B cell (primary cell): ENCODE data around the gene CDIP1. TPM values are rescaled to one million over a fixed set of nuclear protein-coding genes. Genes with fewer than 3 reads are reported as not detected.

ENCODE experiments used
- ATAC-seq: fragments of 200-7000 bp; cut with Tn5 transposase; one replicate; pipeline ENCODE4 v1.10.0; 2021; ENCODE audit warnings: low read depth, mild to moderate bottlenecking, moderate number of reproducible peaks, moderate library complexity
- CTCF ChIA-PET: fragments of 350-600 bp; sonication (Branson Sonifier 250); formaldehyde crosslinking; loops from one replicate; lab custom pipeline; 2021; ENCODE audit warnings: antibody characterized with exemption, inconsistent platforms; lab: Charles Lee
- POLR2A ChIA-PET: fragments of 350-600 bp; sonication (Branson Sonifier 250); formaldehyde crosslinking; loops from one replicate; lab custom pipeline; 2021; ENCODE audit warnings: antibody characterized with exemption; lab: Charles Lee
- DNase-seq: peaks from one replicate; pipeline ENCODE4 v3.0.0; 2013
- H2AFZ ChIP-seq: 2 replicates; pipeline ENCODE4 v1.6.1; 2012; ENCODE audit warnings: mild to moderate bottlenecking, low read depth, low read length; ENCODE audit not compliant: insufficient read depth, poor library complexity, severe bottlenecking
- H3K27ac ChIP-seq, 2 donors: 1 replicate in 1 of 2; 2 replicates in 1 of 2; pipeline ENCODE4 v1.5.1; 2012 to 2013; ENCODE audit warnings: low read length in 2 of 2, mild to moderate bottlenecking in 2 of 2, moderate library complexity in 1 of 2
- H3K27me3 ChIP-seq, 4 experiments: fragments of 200-600 bp in 1 of 4; sonication (generic) in 1 of 4; replicated peaks in 1 of 4; 1 replicate in 2 of 4; 2 replicates in 2 of 4; pipeline versions ENCODE4 v1.6.1 to v1.7.0; 2013 to 2016; ENCODE audit warnings: low read length in 3 of 4, mild to moderate bottlenecking in 2 of 4, mixed read lengths in 1 of 4, moderate library complexity in 1 of 4; ENCODE audit not compliant: insufficient read depth in 4 of 4, control insufficient read depth in 3 of 4; ENCODE audit errors: control extremely low read depth in 1 of 4
- H3K36me3 ChIP-seq, 2 experiments: replicated peaks in 1 of 2; 1 replicate in 1 of 2; 2 replicates in 1 of 2; pipeline versions ENCODE4 v1.6.1 to v1.7.1; 2013; ENCODE audit warnings: low read length in 1 of 2; ENCODE audit not compliant: insufficient read depth in 2 of 2, control insufficient read depth in 1 of 2; ENCODE audit errors: control extremely low read depth in 1 of 2, extremely low read depth in 1 of 2
- H3K4me1 ChIP-seq, 2 donors: fragments of 200-600 bp in 1 of 2; sonication (generic) in 1 of 2; 1 replicate in 1 of 2; 2 replicates in 1 of 2; pipeline versions ENCODE4 v1.5.1 to v1.6.1; 2013 to 2017; ENCODE audit warnings: low read length in 2 of 2; ENCODE audit not compliant: control insufficient read depth in 2 of 2, insufficient read depth in 2 of 2
- H3K4me2 ChIP-seq: replicated peaks from 2 replicates; pipeline ENCODE3; 2012; ENCODE audit warnings: mild to moderate bottlenecking, low read depth, low read length; ENCODE audit not compliant: poor library complexity, severe bottlenecking
- H3K4me3 ChIP-seq, 5 experiments: fragments of 200-600 bp in 1 of 5; sonication (generic) in 1 of 5; 1 replicate in 3 of 5; 2 replicates in 2 of 5; pipeline versions ENCODE4 v1.5.1 to v1.7.0; 2011 to 2016; ENCODE audit warnings: low read length in 4 of 5, mild to moderate bottlenecking in 4 of 5, low read depth in 2 of 5, control low read depth in 1 of 5, moderate library complexity in 1 of 5; ENCODE audit not compliant: insufficient read depth in 1 of 5; ENCODE audit errors: control extremely low read depth in 1 of 5, extremely low read depth in 1 of 5
- H3K79me2 ChIP-seq: fragments of 200-600 bp; sonication (generic); one replicate; pipeline ENCODE4 v1.6.0; 2016; ENCODE audit warnings: low read length; ENCODE audit not compliant: control insufficient read depth, insufficient read depth
- H3K9ac ChIP-seq: fragments of 200-600 bp; sonication (generic); 2 replicates; pipeline ENCODE4 v1.6.1; 2017; ENCODE audit warnings: mild to moderate bottlenecking, low read length, moderate library complexity
- H3K9me3 ChIP-seq, 3 donors: one replicate each; pipeline versions ENCODE4 v1.6.1 to v1.7.1; 2013; ENCODE audit warnings: low read length in 2 of 3; ENCODE audit not compliant: control insufficient read depth in 2 of 3, insufficient read depth in 1 of 3; ENCODE audit errors: control extremely low read depth in 1 of 3
- H4K20me1 ChIP-seq: 2 replicates; pipeline ENCODE4 v1.6.0; 2012; ENCODE audit warnings: mild to moderate bottlenecking, low read length; ENCODE audit not compliant: insufficient read depth, control insufficient read depth, poor library complexity, severe bottlenecking
- H3K27ac Mint-ChIP-seq: one replicate; pipeline ENCODE4 v1.8.0; 2021; ENCODE audit warnings: mixed read lengths
- H3K27me3 Mint-ChIP-seq: one replicate; pipeline ENCODE4 v1.8.0; 2021; ENCODE audit warnings: mixed read lengths
- H3K4me1 Mint-ChIP-seq: one replicate; pipeline ENCODE4 v1.8.0; 2021; ENCODE audit warnings: mixed read lengths
- H3K4me3 Mint-ChIP-seq: one replicate; pipeline ENCODE4 v1.8.0; 2021; ENCODE audit warnings: mixed read lengths
- H3K9me3 Mint-ChIP-seq: one replicate; pipeline ENCODE4 v1.8.0; 2022; ENCODE audit warnings: mixed read lengths; ENCODE audit not compliant: insufficient read depth
- CTCF ChIP-seq: fragments of 200-600 bp; IDR thresholded peaks from one replicate; pipeline ENCODE4 v1.8.0; 2022; ENCODE audit warnings: antibody characterized with exemption, mild to moderate bottlenecking
- EZH2 ChIP-seq: IDR thresholded peaks from 2 replicates; pipeline ENCODE4 v1.6.1; 2012; ENCODE audit warnings: borderline replicate concordance, low read depth, mild to moderate bottlenecking, moderate library complexity, low read length; ENCODE audit not compliant: insufficient read depth, poor library complexity, severe bottlenecking
- WGBS: methylation state at CpG from one replicate; pipeline ENCODE4 v1.1.5; 2013; ENCODE audit warnings: missing lambda C conversion rate; ENCODE audit not compliant: insufficient coverage; 5-methylcytosine and 5-hydroxymethylcytosine counted together
- intact Hi-C: fragments of 100-400 bp; cut with micrococcal nuclease; formaldehyde crosslinking; loops from one replicate; pipeline ENCODE4 v1.10.0; 2022
- polyA plus RNA-seq: library from polyadenylated mRNA; depleted of rRNA; stranded (reverse); fragments of >200 nt; gene quantifications from 2 replicates; pipeline ENCODE4 v1.2.3, GENCODE V29; 2012
- total RNA-seq, 2 donors: library from RNA; stranded (reverse); fragments of 120-200 nt in 1 of 2; gene quantifications; 1 replicate in 1 of 2; 2 replicates in 1 of 2; pipeline versions ENCODE4 v1.2.3 to v1.2.4, GENCODE V29; 2013 to 2022

The CDIP1 gene
- total and polyA plus RNA-seq, 2 donors (not counting 1 experiment from before 2014, with no cell fraction given), result 12.8 to 20.3 TPM

DNA sequence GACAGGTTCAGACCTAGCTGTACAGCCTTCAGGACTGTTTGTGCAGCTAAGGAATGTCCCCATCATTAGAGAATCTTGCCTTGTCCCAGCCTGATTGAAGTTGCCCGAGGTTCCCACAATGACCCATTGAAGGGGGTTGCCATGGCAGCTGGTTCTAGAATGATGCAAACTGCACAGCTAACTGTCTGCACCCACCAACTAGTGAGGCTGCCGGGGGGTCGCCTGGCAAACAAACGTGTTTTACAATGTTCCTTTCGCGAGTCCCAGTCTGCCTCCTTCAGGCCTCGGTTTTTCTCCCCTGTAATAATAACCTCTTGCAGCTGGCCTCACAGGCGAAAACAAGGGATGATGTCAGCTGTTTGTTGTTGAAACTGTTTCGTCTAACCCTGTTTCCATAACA, 23.0 kb upstream of the CDIP1 start:
- no peaks in the 10 kb centered on the region for H4K20me1 ChIP-seq
- H3K79me2 ChIP-seq, result no peaks in the 10 kb centered on the region
- no peaks in the 10 kb centered on the region for H3K36me3 ChIP-seq
- H3K4me1 ChIP-seq, result no peaks in the 10 kb centered on the region
- 82% methylated on average over 1 of the region's 9 CpGs for WGBS
- DNase-seq (no peak), ATAC-seq (no peak)
- H3K9ac ChIP-seq, result no peak overlapping the region
- no peak overlapping the region for H3K4me3 ChIP-seq
- no peaks in the 10 kb centered on the region for H3K9me3 ChIP-seq
- Mint-ChIP-seq H3K9me3 (no peaks in the 10 kb centered on the region), H3K27ac (no peak overlapping the region), H3K4me3 (no peak overlapping the region), H3K4me1 (no peaks in the 10 kb centered on the region), H3K27me3 (peaks cover 4% of the 10 kb centered on the region)
- ChIA-PET POLR2A (no interaction called here), CTCF (interaction anchor here (1.9 to 2.0 kb wide), 2 partner anchors 9 to 13 kb away, joined by 5 to 6 read pairs; no protein-coding TSS in a partner anchor)
- H3K27me3 ChIP-seq, result no peaks in the 10 kb centered on the region
- intact Hi-C loops, result no loop called here
- H2AFZ ChIP-seq, result no peak overlapping the region
- H3K27ac ChIP-seq, result no peak overlapping the region
- no peak for TF ChIP-seq EZH2
- TF ChIP-seq CTCF, result no peak
- no peak overlapping the region for H3K4me2 ChIP-seq

GRCh38 chr16:4557973-4558372, 19.4 kb upstream of the CDIP1 start:
- Histone ChIP-seq H2AFZ (no peak overlapping the region), H3K4me2 (no peak overlapping the region), H3K9ac (no peak overlapping the region), H3K36me3 (no peaks in the 10 kb centered on the region), H3K27me3 (no peaks in the 10 kb centered on the region), H3K4me1 (no peaks in the 10 kb centered on the region), H4K20me1 (no peaks in the 10 kb centered on the region), H3K79me2 (no peaks in the 10 kb centered on the region), H3K4me3 (no peak overlapping the region), H3K9me3 (no peaks in the 10 kb centered on the region), H3K27ac (no peak overlapping the region)
- intact Hi-C loops, result no loop called here
- WGBS, result 93% methylated on average over 8 of the region's 10 CpGs
- no peak for ATAC-seq
- Mint-ChIP-seq H3K9me3 (no peaks in the 10 kb centered on the region), H3K4me3 (no peak overlapping the region), H3K27me3 (peaks cover 4% of the 10 kb centered on the region), H3K27ac (no peak overlapping the region), H3K4me1 (no peaks in the 10 kb centered on the region)
- no peak for DNase-seq
- ChIA-PET POLR2A (no interaction called here), CTCF (interaction anchor here (0.5 kb wide), 1 partner anchor 70 kb away, joined by 4 read pairs; no protein-coding TSS in a partner anchor)
- no peak for TF ChIP-seq EZH2
- no peak for TF ChIP-seq CTCF
